Panc1 (cell line): Measurements from ENCODE around the gene ZNF654.

Experiments
- POLR2AphosphoS5 ChIP-seq: IDR thresholded peaks from 2 replicates; pipeline ENCODE4 v1.6.1; 2012; ENCODE audit warnings: mild to moderate bottlenecking, low read depth, low read length, moderate library complexity
- TF ChIP-seq, protein P1 (sequence below): fragments of 450-650 bp; IDR thresholded peaks from 2 replicates; pipeline ENCODE4 v1.5.1; 2017; ENCODE audit warnings: mild to moderate bottlenecking

DNA sequence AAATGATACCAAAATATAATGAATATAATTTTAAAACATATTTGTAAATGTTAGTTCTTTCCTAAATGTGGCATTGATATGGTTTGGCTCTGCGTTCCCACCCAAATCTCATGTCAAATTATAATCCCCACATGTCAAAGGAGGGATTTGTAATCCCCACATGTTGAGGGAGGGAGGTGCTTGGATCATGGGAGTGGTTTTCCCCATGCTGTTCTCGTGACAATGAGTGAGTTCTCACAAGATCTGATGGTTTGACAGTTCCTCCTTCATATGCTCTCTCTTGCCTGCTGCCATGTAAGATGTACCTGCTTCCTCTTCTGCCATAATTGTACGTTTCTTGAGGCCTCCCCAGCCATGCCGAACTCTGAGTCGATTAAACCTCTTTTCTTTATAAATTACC is 12.3 kb upstream of the ZNF654 start:
- TF ChIP-seq, protein P1, sequence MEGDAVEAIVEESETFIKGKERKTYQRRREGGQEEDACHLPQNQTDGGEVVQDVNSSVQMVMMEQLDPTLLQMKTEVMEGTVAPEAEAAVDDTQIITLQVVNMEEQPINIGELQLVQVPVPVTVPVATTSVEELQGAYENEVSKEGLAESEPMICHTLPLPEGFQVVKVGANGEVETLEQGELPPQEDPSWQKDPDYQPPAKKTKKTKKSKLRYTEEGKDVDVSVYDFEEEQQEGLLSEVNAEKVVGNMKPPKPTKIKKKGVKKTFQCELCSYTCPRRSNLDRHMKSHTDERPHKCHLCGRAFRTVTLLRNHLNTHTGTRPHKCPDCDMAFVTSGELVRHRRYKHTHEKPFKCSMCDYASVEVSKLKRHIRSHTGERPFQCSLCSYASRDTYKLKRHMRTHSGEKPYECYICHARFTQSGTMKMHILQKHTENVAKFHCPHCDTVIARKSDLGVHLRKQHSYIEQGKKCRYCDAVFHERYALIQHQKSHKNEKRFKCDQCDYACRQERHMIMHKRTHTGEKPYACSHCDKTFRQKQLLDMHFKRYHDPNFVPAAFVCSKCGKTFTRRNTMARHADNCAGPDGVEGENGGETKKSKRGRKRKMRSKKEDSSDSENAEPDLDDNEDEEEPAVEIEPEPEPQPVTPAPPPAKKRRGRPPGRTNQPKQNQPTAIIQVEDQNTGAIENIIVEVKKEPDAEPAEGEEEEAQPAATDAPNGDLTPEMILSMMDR = no peak
- no peak for TF ChIP-seq POLR2AphosphoS5
